GM10266 (cell line): Measurements from ENCODE around the gene ALX4.

Source experiments
- DNase-seq: peaks from one replicate; pipeline ENCODE4 v3.0.0; 2012; ENCODE audit errors: extremely low spot score
- CTCF ChIP-seq: IDR thresholded peaks from 2 replicates; pipeline ENCODE4 v1.5.1; 2012; ENCODE audit warnings: mild to moderate bottlenecking, low read depth; ENCODE audit not compliant: control insufficient read depth, insufficient read depth; ENCODE audit errors: missing control alignments

The ALX4 gene

GRCh38 chr11:44335919-44336318 lies 26.0 kb upstream of the ALX4 start:
- no peak for TF ChIP-seq CTCF
- DNase-seq: no peak

- DNase-seq: no peak
- TF ChIP-seq CTCF: no peak
Measured at GRCh38 chr11:44335052-44335760, 25.3 kb upstream of the ALX4 start.

GRCh38 chr11:44334356-44335004 lies 24.5 kb upstream of the ALX4 start:
- TF ChIP-seq CTCF: no peak
- DNase-seq: no peak

GRCh38 chr11:44333271-44334218 lies 23.6 kb upstream of the ALX4 start:
- no peak for TF ChIP-seq CTCF
- DNase-seq: no peak

GRCh38 chr11:44332665-44333064 lies 22.7 kb upstream of the ALX4 start:
- no peak for TF ChIP-seq CTCF
- no peak for DNase-seq

- no peak for DNase-seq
Measured at GRCh38 chr11:44329472-44330230, 19.7 kb upstream of the ALX4 start.

More at GRCh38 chr11:44329472-44330230, 19.7 kb upstream of the ALX4 start:
- TF ChIP-seq CTCF: no peak
